IMR-90 (cell line): ENCODE results near the gene EPB41L5. TPM values are rescaled to one million over a fixed set of nuclear protein-coding genes. Genes with fewer than 3 reads are reported as not detected.
A peak's percentile ranks its signal among the peaks of the same experiment; 100 is the strongest.

Source experiments
- ATAC-seq: fragments of 200-7000 bp; cut with Tn5 transposase; 2 replicates; pipeline ENCODE4 v1.9.1; 2020; ENCODE audit warnings: low read depth, mild to moderate bottlenecking, moderate library complexity
- BruUV-seq: library from RNA; stranded (reverse); fragments of 400-500 nt; replicated peaks from 2 replicates; lab custom pipeline; 2021; lab: Mats Ljungman, UMichigan
- CTCF ChIA-PET: fragments of 300-600 bp; formaldehyde crosslinking; extraction: SDS; loops from one replicate; lab custom pipeline; 2021; ENCODE audit warnings: antibody characterized with exemption; lab: Yijun Ruan, JAX
- POLR2A ChIA-PET: fragments of 300-600 bp; sonication (Branson Sonifier 250); formaldehyde crosslinking; loops from one replicate; lab custom pipeline; 2022; ENCODE audit warnings: antibody characterized with exemption; ENCODE audit not compliant: unreplicated experiment; lab: Charles Lee
- DNase-seq: peaks from one replicate; pipeline ENCODE4 v3.0.0; 2013
- H2AFZ ChIP-seq: replicated peaks from 2 replicates; pipeline ENCODE3; 2013; ENCODE audit warnings: low read length, mild to moderate bottlenecking; ENCODE audit not compliant: poor library complexity
- H2AK5ac ChIP-seq: 2 replicates; pipeline ENCODE4 v1.6.1; 2013; ENCODE audit warnings: low read depth, low read length, inconsistent platforms
- H2AK9ac ChIP-seq: replicated peaks from 2 replicates; pipeline ENCODE3; 2013; ENCODE audit warnings: mild to moderate bottlenecking, low read depth, low read length, moderate library complexity; ENCODE audit not compliant: poor library complexity
- H2BK120ac ChIP-seq: 2 replicates; pipeline ENCODE4 v1.6.1; 2013; ENCODE audit warnings: low read depth, low read length, inconsistent platforms
- H2BK15ac ChIP-seq: 3 replicates; pipeline ENCODE4 v1.6.1; 2013; ENCODE audit warnings: low read depth, low read length, inconsistent platforms
- H2BK20ac ChIP-seq: 2 replicates; pipeline ENCODE4 v1.6.1; 2013; ENCODE audit warnings: low read depth, mild to moderate bottlenecking, inconsistent platforms, low read length, moderate library complexity
- H2BK5ac ChIP-seq: 2 replicates; pipeline ENCODE4 v1.6.1; 2013; ENCODE audit warnings: mild to moderate bottlenecking, low read depth, low read length, inconsistent platforms; ENCODE audit not compliant: poor library complexity, severe bottlenecking
- H3K14ac ChIP-seq: replicated peaks from 2 replicates; pipeline ENCODE4 v1.6.1; 2013; ENCODE audit warnings: low read depth, low read length, inconsistent platforms
- H3K18ac ChIP-seq: 2 replicates; pipeline ENCODE4 v1.6.1; 2013; ENCODE audit warnings: low read depth, low read length, control low read depth
- H3K23ac ChIP-seq: 2 replicates; pipeline ENCODE4 v1.6.1; 2013; ENCODE audit warnings: low read depth, low read length, inconsistent platforms
- H3K27ac ChIP-seq: 2 replicates; pipeline ENCODE4 v1.5.1; 2013; ENCODE audit warnings: mild to moderate bottlenecking, control low read depth, low read length; ENCODE audit not compliant: insufficient read depth
- H3K27me3 ChIP-seq: 2 replicates; pipeline ENCODE4 v1.6.1; 2013; ENCODE audit warnings: low read length; ENCODE audit not compliant: control insufficient read depth, insufficient read depth
- H3K36me3 ChIP-seq: 2 replicates; pipeline ENCODE4 v1.6.1; 2013; ENCODE audit warnings: low read length, mixed read lengths; ENCODE audit not compliant: control insufficient read depth, insufficient read depth
- H3K4ac ChIP-seq: 2 replicates; pipeline ENCODE4 v1.6.1; 2013; ENCODE audit warnings: low read depth, low read length, inconsistent platforms
- H3K4me1 ChIP-seq: 2 replicates; pipeline ENCODE4 v1.6.1; 2013; ENCODE audit warnings: low read length, mixed read lengths; ENCODE audit not compliant: control insufficient read depth, insufficient read depth
- H3K4me2 ChIP-seq: 2 replicates; pipeline ENCODE4 v1.6.1; 2013; ENCODE audit warnings: low read depth, mild to moderate bottlenecking, control low read depth, low read length, moderate library complexity
- H3K4me3 ChIP-seq: 2 replicates; pipeline ENCODE4 v1.5.1; 2013; ENCODE audit warnings: low read depth, mild to moderate bottlenecking, control low read depth, low read length, moderate library complexity; ENCODE audit not compliant: insufficient read depth
- H3K56ac ChIP-seq: 2 replicates; pipeline ENCODE4 v1.6.1; 2013; ENCODE audit warnings: low read length, inconsistent platforms; ENCODE audit not compliant: insufficient read depth; ENCODE audit errors: extremely low read depth
- H3K79me1 ChIP-seq, 2 experiments: 2 replicates each; pipeline ENCODE4 v1.6.1; 2013; ENCODE audit warnings: low read length in 2 of 2, inconsistent platforms in 1 of 2, low read depth in 1 of 2
- H3K9ac ChIP-seq: 2 replicates; pipeline ENCODE4 v1.6.1; 2013; ENCODE audit warnings: low read depth, low read length, control low read depth
- H3K9me1 ChIP-seq: 2 replicates; pipeline ENCODE4 v1.6.1; 2013; ENCODE audit warnings: low read length, inconsistent platforms; ENCODE audit not compliant: insufficient read depth
- H3K9me3 ChIP-seq: 2 replicates; pipeline ENCODE4 v1.6.1; 2013; ENCODE audit warnings: low read length; ENCODE audit not compliant: control insufficient read depth, insufficient read depth
- H4K20me1 ChIP-seq: 2 replicates; pipeline ENCODE4 v1.6.1; 2013; ENCODE audit warnings: low read length, inconsistent platforms; ENCODE audit not compliant: insufficient read depth
- H4K5ac ChIP-seq: 2 replicates; pipeline ENCODE4 v1.6.1; 2013; ENCODE audit warnings: mild to moderate bottlenecking, low read depth, low read length, control low read depth
- H4K8ac ChIP-seq, 2 experiments: 2 replicates each; pipeline ENCODE4 v1.6.1; 2013; ENCODE audit warnings: low read depth in 2 of 2, low read length in 2 of 2, control low read depth in 1 of 2, inconsistent platforms in 1 of 2
- H4K91ac ChIP-seq: 2 replicates; pipeline ENCODE4 v1.6.1; 2013; ENCODE audit warnings: low read depth, low read length, inconsistent platforms; ENCODE audit not compliant: insufficient read depth
- BHLHE40 ChIP-seq: fragments of 150-350 bp; IDR thresholded peaks from 2 replicates; pipeline ENCODE4 v1.6.1; 2016; ENCODE audit warnings: mild to moderate bottlenecking, low read depth, low read length
- CEBPB ChIP-seq: IDR thresholded peaks from 2 replicates; pipeline ENCODE4 v1.6.1; 2012; ENCODE audit warnings: low read depth, low read length, improper control_type of control experiment
- CHD1 ChIP-seq: IDR thresholded peaks from 2 replicates; pipeline ENCODE4 v1.6.1; 2012; ENCODE audit warnings: low read depth, low read length, improper control_type of control experiment
- CTCF ChIP-seq: conservative IDR thresholded peaks from 2 replicates; pipeline ENCODE4 v1.5.1; 2012; ENCODE audit warnings: mild to moderate bottlenecking, low read depth, low read length, improper control_type of control experiment
- ELK1 ChIP-seq: fragments of 150-350 bp; IDR thresholded peaks from 2 replicates; pipeline ENCODE4 v1.6.1; 2016; ENCODE audit warnings: low read depth, mild to moderate bottlenecking, low read length, moderate library complexity, borderline replicate concordance
- MAFK ChIP-seq: IDR thresholded peaks from 2 replicates; pipeline ENCODE4 v1.6.1; 2012; ENCODE audit warnings: low read depth, low read length, improper control_type of control experiment
- NFE2L2 ChIP-seq: fragments of 150-350 bp; IDR thresholded peaks from 2 replicates; pipeline ENCODE4 v1.6.1; 2016; ENCODE audit warnings: low read depth, mild to moderate bottlenecking, low read length
- RCOR1 ChIP-seq: IDR thresholded peaks from 2 replicates; pipeline ENCODE4 v1.6.1; 2012; ENCODE audit warnings: mild to moderate bottlenecking, low read length, improper control_type of control experiment; ENCODE audit not compliant: insufficient replicate concordance
- RFX5 ChIP-seq: IDR thresholded peaks from 2 replicates; pipeline ENCODE4 v1.8.0; 2012; ENCODE audit warnings: low read depth, mild to moderate bottlenecking, low read length, moderate library complexity
- WGBS, 2 experiments: methylation state at CpG; one replicate each; pipeline versions ENCODE4 v1.1.5 to v1.1.7; 2013; ENCODE audit warnings: missing lambda C conversion rate in 2 of 2; ENCODE audit not compliant: insufficient read length in 1 of 2; ENCODE audit errors: extremely low coverage in 2 of 2; 5-methylcytosine and 5-hydroxymethylcytosine counted together
- dilution Hi-C: fragments of 300-500 bp; cut with HindIII; formaldehyde crosslinking; loops from one replicate; pipeline ENCODE4 v1.14.3; 2018; ENCODE audit warnings: low sequenced_read_pairs; ENCODE audit not compliant: unreplicated experiment
- in situ Hi-C: fragments of 300-500 bp; cut with MboI; formaldehyde crosslinking; loops from 3 replicates; pipeline ENCODE4 v1.14.3; 2019; ENCODE audit warnings: low sequenced_read_pairs, inconsistent platforms, mixed read lengths
- intact Hi-C: fragments of 100-400 bp; cut with micrococcal nuclease; formaldehyde crosslinking; loops from 2 replicates; pipeline ENCODE4 v1.10.0; 2022
- polyA plus RNA-seq, 3 experiments: library from polyadenylated mRNA; depleted of rRNA; stranded (reverse); fragments of >200 nt; gene quantifications; 2 replicates each; pipeline ENCODE4 v1.2.3, GENCODE V29; 2012; ENCODE audit warnings: low replicate concordance in 1 of 3
- total RNA-seq: library from RNA; depleted of rRNA; stranded (reverse); fragments of >200 nt; gene quantifications from 2 replicates; pipeline ENCODE4 v1.2.3, GENCODE V29; 2012

The EPB41L5 gene
- total and polyA plus RNA-seq, 2 of the 4 experiments (the other 2 are of a cell fraction) = 5.1 to 10.6 TPM

GRCh38 chr2:120103723-120104467, 91.0 kb downstream of the EPB41L5 start (continued):
- TF ChIP-seq ELK1 (no peak), CEBPB (0 out of 2 replicates have a peak, but pooled peaks have one; percentile 29)

GRCh38 chr2:120104772-120105171, 91.9 kb downstream of the EPB41L5 start:
- peaks cover 0 to 5% of the 10 kb centered on the region in 2 experiments; a peak in 1 of 4 replicates for H3K79me1 ChIP-seq
- H3K18ac ChIP-seq = no peak overlapping the region
- H2AFZ ChIP-seq = no peak overlapping the region
- H2AK9ac ChIP-seq = no peak overlapping the region
- in situ Hi-C loops = no loop called here
- H3K9ac ChIP-seq = no peak overlapping the region
- no peak overlapping the region for H3K14ac ChIP-seq
- H3K27me3 ChIP-seq = no peaks in the 10 kb centered on the region
- peak overlapping the region; percentile 9; the same call in 1 of the 2 replicates for H2BK20ac ChIP-seq
- H3K9me3 ChIP-seq = no peaks in the 10 kb centered on the region
- intact Hi-C loops = loop anchor here (5.0 kb wide), 3 partner anchors 92 to 578 kb away; partner anchors contain the start of gene EPB41L5
- no peak overlapping the region for H4K91ac ChIP-seq
- no peak overlapping the region for H3K23ac ChIP-seq
- no peak overlapping the region for H3K56ac ChIP-seq
- no peak overlapping the region for H4K5ac ChIP-seq
- H4K8ac ChIP-seq = no peak overlapping the region; a peak in 1 of 4 replicates
- no CpG with 5 or more reads among the region's 1 CpG for WGBS, 2 experiments
- BruUV-seq = no TSS peak
- H2AK5ac ChIP-seq = no peak overlapping the region
- no peak overlapping the region; the same call in 1 of the 2 replicates for H2BK120ac ChIP-seq
- ChIA-PET POLR2A (no interaction called here), CTCF (interaction anchor here (0.6 to 1.0 kb wide), 2 partner anchors 8 to 41 kb away, joined by 3 to 6 read pairs; no protein-coding TSS in a partner anchor)
- peak overlapping the region; percentile 80 for H2BK5ac ChIP-seq
- DNase-seq (no peak), ATAC-seq (no peak)
- no peak overlapping the region for H2BK15ac ChIP-seq
- peaks cover 4% of the 10 kb centered on the region for H3K4me1 ChIP-seq
- H3K4me3 ChIP-seq = no peak overlapping the region
- no peaks in the 10 kb centered on the region for H4K20me1 ChIP-seq
- H3K4me2 ChIP-seq = no peak overlapping the region
- dilution Hi-C loops = no loop called here
- H3K4ac ChIP-seq = no peak overlapping the region
- H3K36me3 ChIP-seq = no peaks in the 10 kb centered on the region
- TF ChIP-seq CTCF (no peak), NFE2L2 (no peak), MAFK (no peak), CEBPB (no peak), RCOR1 (no peak), RFX5 (no peak), BHLHE40 (no peak), CHD1 (no peak)
- H3K9me1 ChIP-seq = no peaks in the 10 kb centered on the region; the same call in 1 of the 2 replicates
- H3K27ac ChIP-seq = no peak overlapping the region
